Measurements from ENCODE around the gene CXXC5. TPM values are rescaled to one million over a fixed set of nuclear protein-coding genes. Genes with fewer than 3 reads are reported as not detected.

Gene CXXC5
- total and polyA plus RNA-seq, 9 of the 15 experiments (the other 6 are each of a cell fraction or from before 2014, with no cell fraction given): 1.9 to 123 (median 45.8) TPM

DNA sequence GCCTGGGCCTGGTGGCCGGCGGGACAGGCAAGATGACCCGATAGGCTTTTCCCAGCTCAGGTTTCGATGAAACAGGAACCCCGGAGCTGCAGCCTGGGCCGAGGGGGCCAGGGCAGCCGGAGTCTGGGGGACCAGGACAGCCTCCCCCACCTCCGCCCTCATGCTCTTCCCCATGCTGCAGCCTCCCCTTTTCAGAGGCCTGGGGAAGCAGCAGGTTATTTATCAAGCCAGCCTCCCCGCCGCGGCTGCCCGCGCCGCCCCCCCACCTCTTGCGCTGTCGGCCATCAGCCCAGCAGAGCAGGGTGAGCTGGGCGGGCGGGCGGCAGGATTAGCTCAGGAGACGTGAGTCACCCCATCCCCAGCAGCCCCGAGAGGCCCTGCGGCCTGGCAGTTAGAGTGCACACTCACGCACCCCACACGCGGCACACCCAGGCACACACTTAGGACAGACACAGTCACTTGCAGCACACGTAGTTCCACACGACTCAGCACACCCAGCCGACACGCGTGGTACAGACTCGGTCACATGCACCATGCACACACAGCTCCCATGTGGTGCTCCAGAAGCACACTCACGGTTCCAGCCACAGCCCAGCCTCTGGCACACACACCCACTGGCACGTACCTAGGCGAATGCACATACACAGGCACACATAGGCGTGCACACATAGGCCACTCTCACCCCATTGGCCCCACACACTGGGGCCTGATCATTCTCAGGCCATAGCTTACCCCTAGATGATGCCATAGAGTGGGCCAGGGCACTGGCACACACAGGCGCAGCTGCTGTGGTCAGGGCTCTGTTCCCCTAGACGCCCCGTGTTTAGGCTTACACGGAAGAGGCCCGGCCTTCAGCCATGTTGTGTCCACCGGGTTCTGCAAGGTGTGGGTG lies 13.0 kb downstream of the CXXC5 start (continued):
- TF ChIP-seq NEUROD1 (IDR thresholded peaks at IDR 0.05; ENCODE audit: borderline replicate concordance, low read depth, low read length, partially characterized antibody) (peak; percentile 59), RBM14 (IDR thresholded peaks at IDR 0.05; ENCODE audit: borderline replicate concordance, insufficient read depth, low read depth, low read length) (0 out of 2 replicates have a peak, but pooled peaks have one; percentile 19), L3MBTL2 (IDR thresholded peaks at IDR 0.05) (peak; percentile 73), ZNF408 (CRISPR knock-in tag; IDR thresholded peaks at IDR 0.05; ENCODE audit: low read depth) (no peak), MCM7 (IDR thresholded peaks at IDR 0.05) (no peak), ZKSCAN3 (CRISPR knock-in tag; IDR thresholded peaks at IDR 0.05) (no peak), MYNN (IDR thresholded peaks at IDR 0.05) (peak; percentile 98), MYNN (CRISPR knock-in tag; IDR thresholded peaks at IDR 0.05) (no peak), ZFP1 (CRISPR knock-in tag; IDR thresholded peaks at IDR 0.05) (no peak), ZNF239 (CRISPR knock-in tag; IDR thresholded peaks at IDR 0.05) (no peak), ILK (tag; IDR thresholded peaks at IDR 0.05; ENCODE audit: borderline replicate concordance, low read depth) (no peak), ZNF324 (CRISPR knock-in tag; IDR thresholded peaks at IDR 0.05) (no peak)
- TF ChIP-seq, protein P1, sequence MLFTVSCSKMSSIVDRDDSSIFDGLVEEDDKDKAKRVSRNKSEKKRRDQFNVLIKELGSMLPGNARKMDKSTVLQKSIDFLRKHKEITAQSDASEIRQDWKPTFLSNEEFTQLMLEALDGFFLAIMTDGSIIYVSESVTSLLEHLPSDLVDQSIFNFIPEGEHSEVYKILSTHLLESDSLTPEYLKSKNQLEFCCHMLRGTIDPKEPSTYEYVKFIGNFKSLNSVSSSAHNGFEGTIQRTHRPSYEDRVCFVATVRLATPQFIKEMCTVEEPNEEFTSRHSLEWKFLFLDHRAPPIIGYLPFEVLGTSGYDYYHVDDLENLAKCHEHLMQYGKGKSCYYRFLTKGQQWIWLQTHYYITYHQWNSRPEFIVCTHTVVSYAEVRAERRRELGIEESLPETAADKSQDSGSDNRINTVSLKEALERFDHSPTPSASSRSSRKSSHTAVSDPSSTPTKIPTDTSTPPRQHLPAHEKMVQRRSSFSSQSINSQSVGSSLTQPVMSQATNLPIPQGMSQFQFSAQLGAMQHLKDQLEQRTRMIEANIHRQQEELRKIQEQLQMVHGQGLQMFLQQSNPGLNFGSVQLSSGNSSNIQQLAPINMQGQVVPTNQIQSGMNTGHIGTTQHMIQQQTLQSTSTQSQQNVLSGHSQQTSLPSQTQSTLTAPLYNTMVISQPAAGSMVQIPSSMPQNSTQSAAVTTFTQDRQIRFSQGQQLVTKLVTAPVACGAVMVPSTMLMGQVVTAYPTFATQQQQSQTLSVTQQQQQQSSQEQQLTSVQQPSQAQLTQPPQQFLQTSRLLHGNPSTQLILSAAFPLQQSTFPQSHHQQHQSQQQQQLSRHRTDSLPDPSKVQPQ (CRISPR knock-in tag; IDR thresholded peaks at IDR 0.05; ENCODE audit: borderline replicate concordance): no peak
- TF ChIP-seq, protein P2, sequence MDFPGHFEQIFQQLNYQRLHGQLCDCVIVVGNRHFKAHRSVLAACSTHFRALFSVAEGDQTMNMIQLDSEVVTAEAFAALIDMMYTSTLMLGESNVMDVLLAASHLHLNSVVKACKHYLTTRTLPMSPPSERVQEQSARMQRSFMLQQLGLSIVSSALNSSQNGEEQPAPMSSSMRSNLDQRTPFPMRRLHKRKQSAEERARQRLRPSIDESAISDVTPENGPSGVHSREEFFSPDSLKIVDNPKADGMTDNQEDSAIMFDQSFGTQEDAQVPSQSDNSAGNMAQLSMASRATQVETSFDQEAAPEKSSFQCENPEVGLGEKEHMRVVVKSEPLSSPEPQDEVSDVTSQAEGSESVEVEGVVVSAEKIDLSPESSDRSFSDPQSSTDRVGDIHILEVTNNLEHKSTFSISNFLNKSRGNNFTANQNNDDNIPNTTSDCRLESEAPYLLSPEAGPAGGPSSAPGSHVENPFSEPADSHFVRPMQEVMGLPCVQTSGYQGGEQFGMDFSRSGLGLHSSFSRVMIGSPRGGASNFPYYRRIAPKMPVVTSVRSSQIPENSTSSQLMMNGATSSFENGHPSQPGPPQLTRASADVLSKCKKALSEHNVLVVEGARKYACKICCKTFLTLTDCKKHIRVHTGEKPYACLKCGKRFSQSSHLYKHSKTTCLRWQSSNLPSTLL (IDR thresholded peaks at IDR 0.05): no peak
- TF ChIP-seq, protein P3, sequence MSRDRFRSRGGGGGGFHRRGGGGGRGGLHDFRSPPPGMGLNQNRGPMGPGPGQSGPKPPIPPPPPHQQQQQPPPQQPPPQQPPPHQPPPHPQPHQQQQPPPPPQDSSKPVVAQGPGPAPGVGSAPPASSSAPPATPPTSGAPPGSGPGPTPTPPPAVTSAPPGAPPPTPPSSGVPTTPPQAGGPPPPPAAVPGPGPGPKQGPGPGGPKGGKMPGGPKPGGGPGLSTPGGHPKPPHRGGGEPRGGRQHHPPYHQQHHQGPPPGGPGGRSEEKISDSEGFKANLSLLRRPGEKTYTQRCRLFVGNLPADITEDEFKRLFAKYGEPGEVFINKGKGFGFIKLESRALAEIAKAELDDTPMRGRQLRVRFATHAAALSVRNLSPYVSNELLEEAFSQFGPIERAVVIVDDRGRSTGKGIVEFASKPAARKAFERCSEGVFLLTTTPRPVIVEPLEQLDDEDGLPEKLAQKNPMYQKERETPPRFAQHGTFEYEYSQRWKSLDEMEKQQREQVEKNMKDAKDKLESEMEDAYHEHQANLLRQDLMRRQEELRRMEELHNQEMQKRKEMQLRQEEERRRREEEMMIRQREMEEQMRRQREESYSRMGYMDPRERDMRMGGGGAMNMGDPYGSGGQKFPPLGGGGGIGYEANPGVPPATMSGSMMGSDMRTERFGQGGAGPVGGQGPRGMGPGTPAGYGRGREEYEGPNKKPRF (IDR thresholded peaks at IDR 0.05; ENCODE audit: low read depth, low read length): no peak
- TF ChIP-seq, protein P4, sequence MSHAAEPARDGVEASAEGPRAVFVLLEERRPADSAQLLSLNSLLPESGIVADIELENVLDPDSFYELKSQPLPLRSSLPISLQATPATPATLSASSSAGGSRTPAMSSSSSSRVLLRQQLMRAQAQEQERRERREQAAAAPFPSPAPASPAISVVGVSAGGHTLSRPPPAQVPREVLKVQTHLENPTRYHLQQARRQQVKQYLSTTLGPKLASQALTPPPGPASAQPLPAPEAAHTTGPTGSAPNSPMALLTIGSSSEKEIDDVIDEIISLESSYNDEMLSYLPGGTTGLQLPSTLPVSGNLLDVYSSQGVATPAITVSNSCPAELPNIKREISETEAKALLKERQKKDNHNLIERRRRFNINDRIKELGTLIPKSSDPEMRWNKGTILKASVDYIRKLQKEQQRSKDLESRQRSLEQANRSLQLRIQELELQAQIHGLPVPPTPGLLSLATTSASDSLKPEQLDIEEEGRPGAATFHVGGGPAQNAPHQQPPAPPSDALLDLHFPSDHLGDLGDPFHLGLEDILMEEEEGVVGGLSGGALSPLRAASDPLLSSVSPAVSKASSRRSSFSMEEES (CRISPR knock-in tag; IDR thresholded peaks at IDR 0.05): no peak
- TF ChIP-seq, protein P5, sequence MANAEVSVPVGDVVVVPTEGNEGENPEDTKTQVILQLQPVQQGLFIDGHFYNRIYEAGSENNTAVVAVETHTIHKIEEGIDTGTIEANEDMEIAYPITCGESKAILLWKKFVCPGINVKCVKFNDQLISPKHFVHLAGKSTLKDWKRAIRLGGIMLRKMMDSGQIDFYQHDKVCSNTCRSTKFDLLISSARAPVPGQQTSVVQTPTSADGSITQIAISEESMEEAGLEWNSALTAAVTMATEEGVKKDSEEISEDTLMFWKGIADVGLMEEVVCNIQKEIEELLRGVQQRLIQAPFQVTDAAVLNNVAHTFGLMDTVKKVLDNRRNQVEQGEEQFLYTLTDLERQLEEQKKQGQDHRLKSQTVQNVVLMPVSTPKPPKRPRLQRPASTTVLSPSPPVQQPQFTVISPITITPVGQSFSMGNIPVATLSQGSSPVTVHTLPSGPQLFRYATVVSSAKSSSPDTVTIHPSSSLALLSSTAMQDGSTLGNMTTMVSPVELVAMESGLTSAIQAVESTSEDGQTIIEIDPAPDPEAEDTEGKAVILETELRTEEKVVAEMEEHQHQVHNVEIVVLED (CRISPR knock-in tag; IDR thresholded peaks at IDR 0.05): no peak

Data from K562 (cell line).